ENCODE results near the gene OR10S1. TPM values are rescaled to one million over a fixed set of nuclear protein-coding genes. Genes with fewer than 3 reads are reported as not detected.

Gene OR10S1
- total RNA-seq, 1 experiment from 2014 or later: not detected

GRCh38 chr11:123945132-123945531, 32.4 kb downstream of the OR10S1 start:
- Mint-ChIP-seq H3K36me3 (ENCODE audit: insufficient read depth in 1 of 3, low read depth in 3 of 3) (no peaks in the 10 kb centered on the region), H3K9me3 (no peaks in the 10 kb centered on the region), H3K27ac (no peak overlapping the region), H3K4me3 (no peak overlapping the region), H3K27me3 (ENCODE audit: low read depth) (no peaks in the 10 kb centered on the region), H3K4me1 (no peaks in the 10 kb centered on the region)
- H2AK5ac ChIP-seq (ENCODE audit: insufficient read length, low read length): no peak overlapping the region
- H2BK20ac ChIP-seq (ENCODE audit: low read depth, low read length, poor library complexity, severe bottlenecking): no peak overlapping the region
- H3K23ac ChIP-seq (ENCODE audit: insufficient read length, low read depth, low read length): no peak overlapping the region
- H3K4me2 ChIP-seq (ENCODE audit: insufficient read depth, insufficient read length, low read length): no peak overlapping the region
- no peak overlapping the region for H2BK5ac ChIP-seq (ENCODE audit: insufficient read length, low read length)
- no peaks in the 10 kb centered on the region for H4K20me1 ChIP-seq (ENCODE audit: control insufficient read depth, insufficient read depth, insufficient read length)
- no peak overlapping the region for H3K27ac ChIP-seq (ENCODE audit: insufficient read length, low read depth, low read length)
- TF ChIP-seq CTCF (conservative IDR thresholded peaks at IDR 0.05): no peak
- no peaks in the 10 kb centered on the region for H3K9me3 ChIP-seq (ENCODE audit: control insufficient read depth, low read depth, low read length)
- H2BK120ac ChIP-seq (ENCODE audit: low read depth, low read length, poor library complexity, severe bottlenecking): no peak overlapping the region
- H3K18ac ChIP-seq (ENCODE audit: insufficient read length, low read depth, low read length): no peak overlapping the region
- H3K14ac ChIP-seq (ENCODE audit: insufficient read depth, low read length): no peak overlapping the region
- H4K5ac ChIP-seq (ENCODE audit: insufficient read length, low read depth, low read length): no peak overlapping the region
- H3T11ph ChIP-seq (ENCODE audit: low read length): no peak overlapping the region
- no CpG with 5 or more reads among the region's 1 CpG for WGBS (ENCODE audit: extremely low coverage, insufficient read length, low lambda C conversion rate)
- no peak overlapping the region for H4K8ac ChIP-seq (replicated peaks; ENCODE audit: insufficient read length, low read depth, low read length)
- H2BK15ac ChIP-seq (ENCODE audit: low read depth, low read length): no peak overlapping the region
- no peak overlapping the region for H4K91ac ChIP-seq (ENCODE audit: insufficient read length, low read depth, low read length)
- H3K4ac ChIP-seq (ENCODE audit: low read depth, low read length): no peak overlapping the region
- no peaks in the 10 kb centered on the region for H3K79me1 ChIP-seq (ENCODE audit: insufficient read depth, low read depth, low read length, poor library complexity, severe bottlenecking)
- no peak overlapping the region for H3K9ac ChIP-seq (ENCODE audit: extremely low read depth, insufficient read length, low read length)
- no peak overlapping the region for H2AFZ ChIP-seq (ENCODE audit: low read length)
- H2BK12ac ChIP-seq (ENCODE audit: insufficient read length, low read depth, low read length): no peak overlapping the region
- H3K27me3 ChIP-seq (ENCODE audit: insufficient read depth, low read length): no peaks in the 10 kb centered on the region
- H3K23me2 ChIP-seq (ENCODE audit: insufficient read length, low read depth, low read length, poor library complexity, severe bottlenecking): no peaks in the 10 kb centered on the region
- DNase-seq: no peak
- no peaks in the 10 kb centered on the region for H3K4me1 ChIP-seq (ENCODE audit: insufficient read depth, low read length)
- H3K56ac ChIP-seq (ENCODE audit: insufficient read length, low read depth, low read length): no peak overlapping the region
- H3K79me2 ChIP-seq (ENCODE audit: insufficient read depth, low read length): no peaks in the 10 kb centered on the region

Measured in H9 (cell line).